ENCODE results near the gene FBXL7. TPM values are rescaled to one million over a fixed set of nuclear protein-coding genes. Genes with fewer than 3 reads are reported as not detected.

FBXL7 gene
- total and polyA plus RNA-seq, 2 donors (not counting 3 experiments of a cell fraction or from before 2014, with no cell fraction given) = 23.5 to 32.2 TPM

- no peaks in the 10 kb centered on the region for H3K9me1 ChIP-seq (replicated peaks; ENCODE audit: control insufficient read depth, extremely low read depth, insufficient read depth, low read length)
- DNase-seq (ENCODE audit: low read depth, low spot score) = peak; percentile 65
- H3K27me3 ChIP-seq (ENCODE audit: control insufficient read depth in 2 of 2, insufficient read depth in 2 of 2, low read length in 2 of 2) = no peaks in the 10 kb centered on the region
- intact Hi-C loops (cut with micrococcal nuclease) (loop anchor here (1.0 to 10.0 kb wide), 5 partner anchors 95 to 335 kb away; no protein-coding TSS in a partner anchor), dilution Hi-C loops (cut with MboI; ENCODE audit: extremely low pct_ligation_motif_present, low sequenced_read_pairs) (no loop called here)
- H4K20me1 ChIP-seq (replicated peaks; ENCODE audit: control insufficient read depth, extremely low read depth, insufficient read depth, low read length) = no peaks in the 10 kb centered on the region
- peaks cover 50% of the 10 kb centered on the region for H3K79me2 ChIP-seq (ENCODE audit: control insufficient read depth, insufficient read depth, low read length)
- H3K9ac ChIP-seq (replicated peaks; ENCODE audit: extremely low read depth, insufficient read depth, low read length) = peak overlapping the region; percentile 91
- H3K27ac ChIP-seq (ENCODE audit: insufficient read depth, low read depth, low read length) = peak overlapping the region; percentile 66
- POLR2A ChIA-PET = interaction anchor here (0.7 kb wide), 2 partner anchors 103 to 154 kb away, joined by 5 read pairs; no protein-coding TSS in a partner anchor
- peaks cover 26% of the 10 kb centered on the region for H3K4me1 ChIP-seq (ENCODE audit: control insufficient read depth, extremely low read depth, insufficient read depth, low read length)
- no peaks in the 10 kb centered on the region for H3K9me3 ChIP-seq (replicated peaks; ENCODE audit: control insufficient read depth, insufficient read depth, low read length)
- H3K36me3 ChIP-seq (ENCODE audit: control insufficient read depth in 2 of 2, extremely low read depth in 1 of 2, insufficient read depth in 2 of 2, low read length in 2 of 2) = no peaks in the 10 kb centered on the region
- CTCF ChIA-PET = interaction anchor here (1.1 to 4.5 kb wide), 8 partner anchors 9 to 492 kb away, joined by 3 to 21 read pairs (median 5); no protein-coding TSS in a partner anchor
- peak overlapping the region; percentile 83 to 98 (median 88) for H3K4me3 ChIP-seq (replicated peaks in 1 of 3; ENCODE audit: insufficient read depth in 1 of 3, low read depth in 1 of 3, low read length in 3 of 3)
- H3K4me2 ChIP-seq (ENCODE audit: insufficient read depth, low read length) = peak overlapping the region; percentile 99
- peak overlapping the region; percentile 31 for H2AFZ ChIP-seq (ENCODE audit: low read depth, low read length)
- FAIRE-seq = peak; percentile 70
- BruUV-seq (replicated peaks) = no TSS peak
- TF ChIP-seq POLR2A (IDR thresholded peaks at IDR 0.05; ENCODE audit: low read depth, low read length) = peak; percentile 39
- no peak for TF ChIP-seq GATA2 (IDR thresholded peaks at IDR 0.05; ENCODE audit: insufficient read depth, insufficient read length, low read depth, low read length)
These were observed 2.2 kb downstream of the FBXL7 start for GRCh38 chr5:15502208-15502607.

- no peak overlapping the region for H3K4me3 ChIP-seq (replicated peaks in 1 of 3; ENCODE audit: insufficient read depth in 1 of 3, low read depth in 1 of 3, low read length in 3 of 3)
- ChIA-PET CTCF (no interaction called here), POLR2A (no interaction called here)
- H3K79me2 ChIP-seq (ENCODE audit: control insufficient read depth, insufficient read depth, low read length) = peaks cover 60% of the 10 kb centered on the region
- dilution Hi-C loops (cut with MboI; ENCODE audit: extremely low pct_ligation_motif_present, low sequenced_read_pairs) = no loop called here
- peaks cover 2% of the 10 kb centered on the region for H4K20me1 ChIP-seq (replicated peaks; ENCODE audit: control insufficient read depth, extremely low read depth, insufficient read depth, low read length)
- no peaks in the 10 kb centered on the region for H3K9me3 ChIP-seq (replicated peaks; ENCODE audit: control insufficient read depth, insufficient read depth, low read length)
- BruUV-seq (replicated peaks) = no TSS peak
- intact Hi-C loops (cut with micrococcal nuclease) = loop anchor here (10.0 kb wide), 1 partner anchor 179 kb away; no protein-coding TSS in a partner anchor
- FAIRE-seq (no peak), DNase-seq (ENCODE audit: low read depth, low spot score) (no peak)
- no peak overlapping the region for H3K9ac ChIP-seq (replicated peaks; ENCODE audit: extremely low read depth, insufficient read depth, low read length)
- H3K27ac ChIP-seq (ENCODE audit: insufficient read depth, low read depth, low read length) = no peak overlapping the region
- H3K27me3 ChIP-seq (ENCODE audit: control insufficient read depth in 2 of 2, insufficient read depth in 2 of 2, low read length in 2 of 2) = no peaks in the 10 kb centered on the region
- H3K9me1 ChIP-seq (replicated peaks; ENCODE audit: control insufficient read depth, extremely low read depth, insufficient read depth, low read length) = no peaks in the 10 kb centered on the region
- no peak for TF ChIP-seq CTCF (IDR thresholded peaks at IDR 0.05; ENCODE audit: extremely low read depth in 1 of 2, insufficient read depth in 1 of 2, low read depth in 1 of 2, low read length in 2 of 2)
- H3K4me2 ChIP-seq (ENCODE audit: insufficient read depth, low read length) = no peak overlapping the region
- H3K4me1 ChIP-seq (ENCODE audit: control insufficient read depth, extremely low read depth, insufficient read depth, low read length) = peaks cover 19% of the 10 kb centered on the region
- H3K36me3 ChIP-seq (ENCODE audit: control insufficient read depth in 2 of 2, extremely low read depth in 1 of 2, insufficient read depth in 2 of 2, low read length in 2 of 2) = no peaks in the 10 kb centered on the region
- no peak overlapping the region for H2AFZ ChIP-seq (ENCODE audit: low read depth, low read length)
These were observed 6.2 kb downstream of the FBXL7 start for GRCh38 chr5:15506146-15506545.

Data from endothelial cell of umbilical vein (primary cell).